IMR-90 (cell line): ENCODE results near the gene SH2D4B.

ENCODE experiments used
- BHLHE40 ChIP-seq: fragments of 150-350 bp; IDR thresholded peaks from 2 replicates; pipeline ENCODE4 v1.6.1; 2016; ENCODE audit warnings: mild to moderate bottlenecking, low read depth, low read length
- CEBPB ChIP-seq: IDR thresholded peaks from 2 replicates; pipeline ENCODE4 v1.6.1; 2012; ENCODE audit warnings: low read depth, low read length, improper control_type of control experiment
- CTCF ChIP-seq: conservative IDR thresholded peaks from 2 replicates; pipeline ENCODE4 v1.5.1; 2012; ENCODE audit warnings: mild to moderate bottlenecking, low read depth, low read length, improper control_type of control experiment
- FOS ChIP-seq: fragments of 150-350 bp; IDR thresholded peaks from 2 replicates; pipeline ENCODE4 v1.6.1; 2016; ENCODE audit warnings: low read depth, low read length
- MAFK ChIP-seq: IDR thresholded peaks from 2 replicates; pipeline ENCODE4 v1.6.1; 2012; ENCODE audit warnings: low read depth, low read length, improper control_type of control experiment
- MAZ ChIP-seq: IDR thresholded peaks from 2 replicates; pipeline ENCODE4 v1.6.1; 2012; ENCODE audit warnings: low read depth, mild to moderate bottlenecking, low read length, improper control_type of control experiment, moderate library complexity, borderline replicate concordance
- MXI1 ChIP-seq: IDR thresholded peaks from 2 replicates; pipeline ENCODE4 v1.6.1; 2012; ENCODE audit warnings: low read depth, mild to moderate bottlenecking, low read length, moderate library complexity, borderline replicate concordance
- POLR2A ChIP-seq: IDR thresholded peaks from 2 replicates; pipeline ENCODE4 v1.6.1; 2012; ENCODE audit warnings: mild to moderate bottlenecking, low read depth, low read length
- RAD21 ChIP-seq: IDR thresholded peaks from 2 replicates; pipeline ENCODE4 v1.6.1; 2012; ENCODE audit warnings: low read length, improper control_type of control experiment
- RCOR1 ChIP-seq: IDR thresholded peaks from 2 replicates; pipeline ENCODE4 v1.6.1; 2012; ENCODE audit warnings: mild to moderate bottlenecking, low read length, improper control_type of control experiment; ENCODE audit not compliant: insufficient replicate concordance
- RFX5 ChIP-seq: IDR thresholded peaks from 2 replicates; pipeline ENCODE4 v1.8.0; 2012; ENCODE audit warnings: low read depth, mild to moderate bottlenecking, low read length, moderate library complexity
- SMC3 ChIP-seq: fragments of 150-350 bp; IDR thresholded peaks from 2 replicates; pipeline ENCODE4 v1.6.1; 2016; ENCODE audit warnings: low read depth, mild to moderate bottlenecking, antibody characterized with exemption, low read length, moderate library complexity
- USF2 ChIP-seq: fragments of 150-350 bp; IDR thresholded peaks from 2 replicates; pipeline ENCODE4 v1.6.1; 2017; ENCODE audit warnings: mild to moderate bottlenecking, antibody characterized with exemption, low read length, low read depth

DNA sequence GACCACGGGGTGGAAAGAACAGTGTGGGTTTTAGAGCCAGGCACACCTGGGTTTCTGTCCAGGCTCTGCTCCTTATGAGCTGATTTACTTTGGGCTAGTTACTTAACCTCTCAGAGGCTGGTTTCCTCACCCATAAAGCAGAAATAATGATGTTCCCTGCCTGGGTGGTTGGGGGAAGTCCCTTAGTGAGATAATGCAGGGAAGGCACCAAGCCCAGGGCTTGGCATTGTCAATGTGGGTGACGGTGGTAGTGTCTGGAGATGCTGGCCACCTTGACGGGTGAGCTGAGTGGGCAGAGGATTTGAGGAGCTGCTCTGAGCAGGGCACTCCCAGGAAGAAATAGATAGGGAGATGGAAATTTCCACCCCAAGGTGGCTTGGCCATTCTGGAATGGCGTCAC lies 65.2 kb downstream of the SH2D4B start:
- TF ChIP-seq CTCF: no peak
- TF ChIP-seq RCOR1: no peak
- TF ChIP-seq RAD21: no peak
- no peak for TF ChIP-seq SMC3
- TF ChIP-seq CEBPB: no peak
- no peak for TF ChIP-seq POLR2A
- TF ChIP-seq BHLHE40: no peak
- no peak for TF ChIP-seq MAZ
- TF ChIP-seq FOS: no peak
- no peak for TF ChIP-seq RFX5
- TF ChIP-seq MAFK: no peak
- TF ChIP-seq USF2: no peak
- no peak for TF ChIP-seq MXI1
